NT2/D1 (cell line): ENCODE measurements around the gene SRM.

Experiments used
- YY1 ChIP-seq: IDR thresholded peaks from 2 replicates; pipeline ENCODE4 v1.6.1; 2011; ENCODE audit not compliant: insufficient read length, insufficient read depth
- ZNF274 ChIP-seq: IDR thresholded peaks from 2 replicates; pipeline ENCODE4 v1.6.1; 2011; ENCODE audit warnings: mild to moderate bottlenecking, low read depth, low read length

DNA sequence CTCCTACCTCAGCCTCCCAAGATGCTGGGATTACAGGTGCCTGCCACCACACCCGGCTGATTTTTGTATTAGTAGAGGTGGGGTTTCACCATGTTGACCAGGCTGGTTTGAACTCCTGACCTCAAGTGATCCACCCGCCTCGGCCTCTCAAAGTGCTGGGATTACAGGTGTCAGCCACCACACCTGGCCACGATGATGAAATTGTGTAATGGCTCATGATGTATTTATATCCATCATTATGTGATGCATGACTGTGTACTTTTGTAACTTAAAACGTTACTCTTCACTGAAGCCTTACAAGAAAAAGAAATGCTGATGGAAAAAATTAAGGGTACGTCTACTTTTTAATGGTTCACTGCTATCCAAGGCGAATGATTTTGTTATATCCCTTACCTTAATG is 39.8 kb downstream of the SRM start:
- TF ChIP-seq YY1: no peak
- TF ChIP-seq ZNF274: no peak
